T-helper 2 cell (primary cell): ENCODE data around the gene FAM72A.
"Not testable (repeated sequence)": the region's sequence is repeated elsewhere in the genome, so short reads cannot be mapped to it uniquely, and the experiment has no call there.

Source experiments
- DNase-seq, 5 experiments: peaks; one replicate each; pipeline versions ENCODE4 v3.0.0 to v3.0.0-alpha.2; 2012 to 2022

Gene FAM72A

GRCh38 chr1:206215600-206216392, 13.2 kb upstream of the FAM72A start:
- not testable (repeated sequence) for DNase-seq

DNA sequence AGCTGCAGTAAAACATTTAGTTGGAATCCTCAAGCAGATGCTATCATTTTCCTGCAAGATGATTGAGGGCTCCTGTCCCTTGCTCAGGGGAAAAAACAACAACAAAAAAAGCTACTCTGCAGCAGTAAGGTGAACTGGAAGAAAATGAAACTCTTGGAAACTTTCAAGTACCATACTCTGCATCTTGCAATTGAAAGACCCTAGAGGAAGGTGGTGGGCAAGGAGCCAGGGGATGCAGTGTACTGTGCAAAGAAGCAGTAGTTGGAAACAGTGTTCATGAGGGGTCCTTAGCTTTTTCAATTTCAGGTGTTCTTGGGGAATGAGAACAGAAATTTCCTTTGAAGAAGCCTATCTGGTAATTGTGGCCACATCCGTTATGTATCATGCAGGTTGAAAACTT, 8.2 kb upstream of the FAM72A start:
- not testable (repeated sequence) for DNase-seq

DNA sequence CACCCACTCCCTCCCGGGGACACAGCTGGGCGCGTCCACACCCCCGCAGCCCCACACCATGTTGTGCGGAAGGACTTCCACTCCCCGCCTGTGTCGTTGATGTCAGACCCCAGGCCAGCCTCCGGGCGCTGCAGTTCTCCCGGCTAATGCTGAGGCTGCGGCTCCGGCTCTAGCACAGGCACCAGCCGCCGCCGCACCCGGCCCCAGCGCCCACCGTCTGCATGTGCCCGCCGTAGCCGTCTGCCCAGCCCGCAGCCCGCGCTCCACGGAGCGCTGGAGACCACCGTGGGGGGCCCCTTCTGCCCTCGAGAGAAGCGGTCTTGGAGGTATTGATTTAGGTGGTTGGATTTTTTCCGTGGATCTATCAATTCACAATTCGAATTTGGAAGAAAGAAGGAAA, 2.9 kb upstream of the FAM72A start:
- not testable (repeated sequence) for DNase-seq

DNA sequence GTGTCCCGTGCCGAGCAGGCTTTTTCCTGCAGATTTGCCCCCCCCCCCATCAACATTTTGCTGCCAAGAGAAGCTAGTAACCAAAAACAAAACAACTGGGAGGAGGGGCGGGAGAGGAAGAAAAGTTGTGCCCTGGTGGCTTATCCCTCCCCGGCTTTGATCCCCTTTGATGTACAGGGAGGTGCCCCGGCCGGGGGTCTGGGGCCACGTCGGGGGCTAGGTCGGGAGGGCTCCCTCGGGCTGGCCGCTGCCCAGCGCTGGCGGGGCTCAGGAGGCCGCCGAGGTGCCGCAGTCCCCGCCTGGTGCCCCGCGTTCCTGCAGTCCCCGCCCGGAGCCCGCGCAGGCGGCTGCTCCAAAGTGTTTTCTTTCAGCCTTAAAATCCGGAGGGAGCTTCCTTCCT, 2.2 kb upstream of the FAM72A start:
- peak in 1 of 5 experiments; percentile 1 for DNase-seq

DNA sequence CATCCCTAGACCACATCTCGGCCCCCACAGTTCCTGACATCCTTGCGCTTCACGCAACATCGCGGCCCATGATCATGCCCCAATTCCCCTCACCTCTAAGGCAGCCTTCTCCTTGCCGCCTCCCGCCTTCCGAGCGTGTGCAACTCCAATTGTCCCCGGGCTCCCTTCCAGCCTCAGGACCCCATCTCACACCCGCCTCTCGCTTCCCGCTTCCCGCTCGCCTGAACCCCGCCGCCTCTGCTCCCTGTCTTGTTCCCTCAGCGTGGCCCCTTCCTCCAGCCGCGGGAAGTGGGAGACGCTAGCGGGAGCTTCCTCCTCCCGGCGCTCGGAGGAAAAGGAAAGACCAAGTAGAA, 1.5 kb upstream of the FAM72A start:
- not testable (repeated sequence) for DNase-seq

- DNase-seq, result peak in 4 of 5 experiments; percentile 13 to 70 (median 31)
These were observed 922 bp upstream of the FAM72A start, which contains the start of gene SRGAP2 for GRCh38 chr1:206203364-206204158. TSS of gene SRGAP2 (plus strand) at chr1:206203541. CDS start at chr1:206205971, 2,430 bp downstream.

DNA sequence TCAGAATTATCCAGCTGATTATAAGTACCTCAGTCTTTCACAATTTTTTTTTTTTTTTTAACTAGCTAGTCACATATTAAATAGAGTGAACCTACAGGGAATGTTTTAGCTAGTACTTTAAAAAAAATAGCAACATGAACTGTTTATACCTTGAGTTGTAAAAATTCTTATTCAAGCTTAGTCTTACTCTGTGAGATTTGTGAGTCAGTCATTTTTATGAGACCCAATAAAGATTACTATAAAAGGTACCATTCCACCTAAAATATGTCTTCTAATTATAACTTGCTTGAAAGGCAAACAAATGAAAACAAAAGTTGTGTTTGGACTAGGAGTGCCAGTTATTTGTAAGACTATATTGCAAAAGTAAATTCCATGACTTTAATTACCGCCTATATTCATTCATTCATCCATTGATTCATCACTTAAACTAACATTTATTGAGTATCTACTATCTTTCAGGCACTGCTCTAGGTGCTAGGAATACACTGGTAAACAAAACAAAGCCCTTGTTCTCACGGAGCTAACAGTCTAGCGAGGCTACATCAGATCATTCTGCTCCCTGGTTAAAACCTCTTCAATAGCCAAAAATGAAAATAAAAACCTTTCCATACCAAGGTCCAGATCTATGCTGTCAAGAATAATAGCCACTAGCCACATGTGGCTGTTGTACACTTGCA, 5.8 kb downstream of the FAM72A start:
- DNase-seq, result not testable (repeated sequence)

- DNase-seq, result not testable (repeated sequence)
These were observed 7.5 kb downstream of the FAM72A start for GRCh38 chr1:206195182-206195581.

DNA sequence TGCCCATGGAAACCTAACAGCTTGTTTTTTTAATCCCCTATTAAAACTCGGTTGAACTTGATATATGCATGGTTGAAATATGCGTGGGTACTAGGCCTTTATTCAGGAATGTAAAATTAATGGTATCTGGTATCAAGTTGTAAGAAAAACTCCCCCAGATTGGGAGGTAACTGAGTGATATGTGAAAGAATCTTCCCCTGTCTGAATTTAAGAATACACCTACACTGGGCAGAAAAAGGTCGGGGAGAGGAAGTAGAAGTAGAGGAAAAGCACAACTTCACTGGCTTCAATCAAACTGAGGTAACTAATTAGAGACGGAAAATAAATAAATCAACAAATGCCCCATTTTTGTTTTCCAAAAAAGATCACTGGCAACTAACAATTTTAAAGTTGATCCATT, 15.8 kb downstream of the FAM72A start:
- DNase-seq, result not testable (repeated sequence)

- not testable (repeated sequence) for DNase-seq
These were observed 16.9 kb downstream of the FAM72A start for GRCh38 chr1:206185778-206186177.

DNA sequence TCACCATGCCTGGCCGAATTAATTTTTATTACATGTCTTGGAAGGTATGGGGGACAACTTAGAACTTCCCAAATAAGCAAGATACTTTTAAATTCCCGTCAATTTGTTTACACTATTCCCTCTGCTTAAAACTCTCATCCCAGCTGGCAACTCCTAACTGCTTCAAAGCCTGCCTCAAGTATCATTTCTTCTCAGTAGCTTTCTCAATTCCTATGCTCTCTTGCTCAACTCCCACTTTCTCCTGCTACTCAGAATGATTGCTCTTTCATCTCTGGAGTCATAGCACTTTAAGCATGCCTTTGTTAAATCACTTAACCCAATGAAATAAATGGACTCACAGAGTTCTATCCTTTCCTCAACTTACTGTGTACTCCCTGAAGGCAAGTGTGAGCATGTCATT, 18.9 kb downstream of the FAM72A start:
- DNase-seq, result not testable (repeated sequence)

DNA sequence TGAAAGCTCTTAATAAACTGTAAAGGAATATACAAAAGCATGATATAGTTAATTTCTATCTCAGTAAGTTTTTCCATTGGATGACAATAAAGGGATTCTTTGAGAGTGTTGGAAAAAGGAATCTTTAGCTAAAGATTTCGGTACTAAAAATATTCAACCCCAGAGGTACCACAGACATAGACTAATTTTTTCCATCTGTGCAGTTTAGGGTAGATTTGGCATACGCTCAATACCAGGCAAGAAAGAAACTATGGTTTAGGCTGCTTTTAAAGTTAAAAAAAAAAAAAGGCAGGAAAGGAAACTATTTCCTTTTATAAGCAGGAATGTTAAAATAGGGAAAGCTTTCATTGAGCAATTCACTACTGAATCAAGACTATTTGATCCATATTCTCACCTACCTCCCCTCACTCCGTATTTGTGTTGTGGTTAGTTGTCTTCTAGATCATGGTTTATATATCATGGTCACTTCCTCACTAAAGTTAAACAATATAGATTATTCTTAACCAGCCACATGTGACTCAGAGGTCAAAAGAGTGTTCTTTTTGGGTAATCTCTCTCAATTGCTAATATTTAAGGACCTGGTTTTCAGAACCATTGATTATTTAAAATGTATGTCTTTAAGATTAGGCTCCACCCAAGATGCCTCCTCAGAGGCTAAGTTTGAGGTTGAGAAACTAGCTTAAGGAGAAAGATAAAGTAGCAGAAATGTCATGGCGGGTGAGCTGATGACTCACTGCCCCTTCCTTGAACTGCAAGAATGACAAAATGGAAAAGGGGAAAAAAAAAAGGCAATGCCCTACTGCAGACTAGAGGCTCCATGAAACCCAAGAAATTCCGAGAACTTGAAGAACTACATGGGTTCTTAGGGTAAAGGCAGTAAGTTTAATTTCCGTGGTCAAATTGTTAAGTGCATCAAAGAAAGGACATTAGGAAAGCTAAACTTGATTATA, 20.0 kb downstream of the FAM72A start:
- DNase-seq, result not testable (repeated sequence)

DNA sequence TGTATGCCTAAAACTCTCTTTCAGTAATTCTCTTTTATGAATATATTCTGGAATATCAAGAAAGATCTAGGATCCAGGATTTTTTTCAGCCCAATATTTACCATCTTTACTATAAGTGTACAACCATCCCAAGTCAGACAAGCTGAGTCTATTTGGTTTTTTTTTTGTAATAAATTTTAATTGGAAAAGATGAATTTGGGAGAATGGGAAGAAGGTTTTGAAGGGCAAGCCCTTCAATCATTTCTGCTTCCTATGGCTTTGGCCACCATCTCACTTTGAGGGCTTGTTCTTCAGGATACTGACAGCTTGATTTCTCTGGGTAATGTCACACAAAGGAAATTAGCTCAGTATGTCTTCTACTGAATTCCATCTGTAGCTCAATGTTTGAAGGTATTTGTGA, 23.0 kb downstream of the FAM72A start:
- DNase-seq, result not testable (repeated sequence)

DNA sequence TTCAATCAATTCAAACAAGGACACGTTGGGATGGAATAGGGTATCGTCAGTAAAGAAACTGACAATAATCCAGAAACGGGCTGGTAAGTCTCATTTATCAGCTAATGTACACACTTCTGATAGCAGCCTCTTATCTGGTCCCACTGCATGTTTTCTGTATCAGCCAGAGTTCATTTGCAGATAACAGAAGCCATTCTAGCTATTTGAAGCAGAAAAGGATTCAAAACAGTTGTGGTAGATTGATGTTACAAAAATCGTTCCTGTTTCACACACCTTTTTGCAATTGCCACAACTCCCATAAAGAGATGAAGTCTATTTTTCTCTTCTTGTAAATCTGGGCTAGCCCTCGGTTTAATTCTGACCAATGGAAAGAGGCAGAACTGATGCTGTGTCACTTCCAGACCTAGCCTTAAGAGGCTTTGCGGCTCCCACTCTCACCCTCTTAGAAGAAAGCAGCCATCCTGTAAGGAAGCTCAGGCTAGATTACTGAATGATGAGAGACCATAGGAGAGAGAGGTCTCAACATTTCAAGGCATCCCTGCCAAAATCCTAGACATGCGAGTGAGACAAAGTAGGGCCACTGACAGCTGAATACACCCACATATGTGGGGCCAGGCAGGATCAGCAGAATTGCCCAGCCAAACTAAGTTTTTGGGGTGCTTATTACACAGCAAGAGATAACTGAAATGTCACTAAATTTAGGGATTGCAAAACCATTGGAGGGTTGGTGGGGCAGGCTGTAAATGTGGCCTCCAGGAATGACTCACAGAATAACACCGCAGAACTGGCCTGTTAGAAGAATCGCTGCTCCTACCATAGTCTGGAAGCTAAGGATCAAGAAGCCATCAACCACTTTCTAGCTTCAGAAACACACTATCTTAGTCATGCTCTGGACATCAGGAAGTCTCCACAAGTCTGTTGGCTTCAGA, 24.3 kb downstream of the FAM72A start:
- not testable (repeated sequence) for DNase-seq

DNA sequence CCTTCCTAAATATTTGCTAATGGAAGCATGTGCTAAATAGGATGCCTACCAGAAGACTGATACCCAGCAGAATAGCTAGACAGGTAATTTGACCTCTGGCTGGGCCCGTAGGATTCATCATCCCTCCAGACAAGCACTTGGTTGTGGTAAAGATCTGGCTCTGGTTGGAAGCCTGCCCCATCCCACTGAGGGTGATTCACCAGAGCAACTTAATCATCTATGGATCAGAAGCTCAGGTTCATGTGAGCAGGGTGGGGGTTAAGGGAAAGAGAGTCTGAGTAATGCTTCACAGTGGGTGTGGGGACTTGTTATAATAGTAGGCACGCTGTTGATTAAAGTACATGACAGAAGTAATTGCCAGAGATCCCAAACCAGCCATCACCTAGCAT, 26.5 kb downstream of the FAM72A start:
- not testable (repeated sequence) for DNase-seq

GRCh38 chr1:206175459-206176113, 27.1 kb downstream of the FAM72A start:
- DNase-seq, result not testable (repeated sequence)

- DNase-seq, result not testable (repeated sequence)
These were observed 28.3 kb downstream of the FAM72A start for GRCh38 chr1:206174182-206174868.

DNA sequence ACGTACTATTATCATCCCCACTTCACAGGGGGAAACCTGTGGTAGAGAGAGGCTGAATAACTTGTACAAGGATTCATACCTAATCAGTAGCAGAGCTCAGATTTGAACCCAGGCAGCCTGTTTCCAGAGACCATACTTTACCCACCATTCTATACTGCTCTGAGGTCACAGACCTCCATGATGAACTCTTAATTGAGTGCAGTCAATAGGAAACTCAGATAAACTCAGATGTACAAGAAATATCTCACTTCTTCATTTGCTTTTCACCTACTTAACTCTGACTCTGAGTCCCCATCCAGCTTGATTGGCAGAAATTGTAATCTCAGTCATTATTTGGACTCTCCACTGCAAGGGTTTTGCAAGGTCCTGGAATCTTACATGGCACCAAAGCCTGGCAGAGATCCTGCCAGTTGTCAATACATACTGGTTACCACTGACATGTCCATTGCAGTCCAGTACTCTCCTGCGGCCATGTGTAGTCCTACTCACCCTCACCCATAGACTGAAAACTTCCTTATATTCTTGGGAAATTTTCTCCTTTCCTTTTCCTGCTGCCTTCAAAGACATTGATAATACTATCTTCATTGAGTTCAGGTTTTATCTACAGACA, 29.4 kb downstream of the FAM72A start:
- not testable (repeated sequence) for DNase-seq

DNA sequence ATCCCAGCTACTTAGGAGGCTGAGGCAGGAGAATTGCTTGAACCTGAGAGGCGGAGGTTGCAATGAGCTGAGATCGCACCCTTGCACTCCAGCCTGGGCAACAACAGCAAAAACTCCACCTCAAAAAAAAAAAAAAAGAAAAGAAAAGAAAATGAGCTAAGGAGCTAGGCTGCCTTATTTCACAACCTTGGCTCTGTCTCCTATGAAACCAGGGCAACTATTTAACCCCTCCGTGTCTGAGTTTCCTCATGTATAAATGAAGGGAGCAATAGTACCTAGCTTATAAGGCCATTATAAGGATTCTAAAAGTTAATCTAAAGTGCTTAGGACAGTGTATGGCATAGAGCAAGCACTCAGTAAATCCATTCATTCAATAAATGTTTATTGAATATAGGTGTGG, 32.8 kb downstream of the FAM72A start:
- DNase-seq, result not testable (repeated sequence)
